Measurements from ENCODE around the gene PGAM2. TPM values are rescaled to one million over a fixed set of nuclear protein-coding genes. Genes with fewer than 3 reads are reported as not detected.

The PGAM2 gene
- total RNA-seq, 1 donor, result not detected

DNA sequence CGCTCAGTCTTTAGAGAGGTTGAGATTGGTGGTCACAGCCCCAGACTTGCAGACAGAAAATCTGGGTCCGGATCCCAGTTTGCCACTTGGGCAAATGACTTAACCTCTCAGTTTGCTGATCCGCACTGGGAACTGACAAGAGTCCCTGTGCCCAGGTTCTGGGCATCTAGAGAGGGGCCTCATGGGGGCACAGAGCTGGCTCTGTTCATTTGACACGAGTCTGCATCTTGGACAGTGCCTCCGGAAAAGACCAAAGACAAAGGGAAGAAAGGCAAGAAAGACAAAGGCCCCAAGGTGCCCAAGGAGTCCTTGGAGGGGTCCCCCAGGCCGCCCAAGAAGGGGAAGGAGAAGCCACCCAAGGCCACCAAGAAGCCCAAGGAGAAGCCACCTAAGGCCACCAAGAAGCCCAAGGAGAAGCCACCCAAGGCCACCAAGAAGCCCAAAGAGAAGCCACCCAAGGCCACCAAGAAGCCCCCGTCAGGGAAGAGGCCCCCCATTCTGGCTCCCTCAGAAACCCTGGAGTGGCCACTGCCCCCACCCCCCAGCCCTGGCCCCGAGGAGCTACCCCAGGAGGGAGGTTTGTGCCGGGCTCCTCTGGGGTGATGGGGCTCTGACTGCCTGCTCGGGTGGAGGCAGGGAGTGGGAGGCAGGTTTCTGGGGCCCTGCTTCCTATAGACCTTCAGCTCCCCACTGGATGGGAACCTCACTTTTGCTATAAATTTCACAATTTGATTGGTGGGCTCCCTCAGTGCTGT lies 41.1 kb upstream of the PGAM2 start:
- TF ChIP-seq CTCF (IDR thresholded peaks at IDR 0.05; ENCODE audit: insufficient read depth, low read length), result no peak
- H3K4me3 ChIP-seq (ENCODE audit: low read depth, low read length), result peak overlapping the region; percentile 95
- no peak for DNase-seq (ENCODE audit: low read depth)

DNA sequence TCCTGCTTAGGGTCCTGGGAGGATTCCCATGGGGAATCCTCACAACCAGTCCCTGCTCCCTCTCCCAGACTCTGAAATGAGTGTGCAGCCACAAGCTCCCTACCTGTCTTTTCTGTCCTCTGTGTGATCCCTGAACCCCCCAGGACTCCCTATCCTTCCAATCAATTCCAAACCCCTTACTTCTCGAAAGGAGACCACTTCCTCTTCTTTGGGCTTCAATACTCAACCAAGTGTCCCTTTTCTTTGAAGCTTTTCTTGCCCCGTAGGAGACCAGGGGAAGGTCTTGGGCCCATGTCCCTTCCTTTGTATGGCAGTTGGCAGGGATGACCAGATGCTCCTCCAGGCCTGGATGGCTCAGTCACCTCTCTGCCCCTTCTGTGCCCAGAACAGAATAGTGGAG lies 40.5 kb upstream of the PGAM2 start:
- peak overlapping the region; percentile 95 for H3K4me3 ChIP-seq (ENCODE audit: low read depth, low read length)
- no peak for DNase-seq (ENCODE audit: low read depth)

GRCh38 chr7:44104860-44105771 lies 39.7 kb upstream of the PGAM2 start:
- peak; percentile 76 for DNase-seq (ENCODE audit: low read depth)
- TF ChIP-seq CTCF (IDR thresholded peaks at IDR 0.05; ENCODE audit: insufficient read depth, low read length), result peak; percentile 19
- H3K4me3 ChIP-seq (ENCODE audit: low read depth, low read length), result peak overlapping the region; percentile 95

More for the DNA sequence above, 40.5 kb upstream of the PGAM2 start:
- TF ChIP-seq CTCF (IDR thresholded peaks at IDR 0.05; ENCODE audit: insufficient read depth, low read length), result no peak

- no peak for TF ChIP-seq CTCF (IDR thresholded peaks at IDR 0.05; ENCODE audit: insufficient read depth, low read length)
- peak; percentile 37 for DNase-seq (ENCODE audit: low read depth)
- H3K4me3 ChIP-seq (ENCODE audit: low read depth, low read length), result peak within 1 kb of the TSS; percentile 95
These were observed 38.8 kb upstream of the PGAM2 start, which contains the start of gene AEBP1 for GRCh38 chr7:44103923-44104859. AEBP1 (plus strand) TSS chr7:44104345; CDS start chr7:44104666, 321 bp downstream.

DNA sequence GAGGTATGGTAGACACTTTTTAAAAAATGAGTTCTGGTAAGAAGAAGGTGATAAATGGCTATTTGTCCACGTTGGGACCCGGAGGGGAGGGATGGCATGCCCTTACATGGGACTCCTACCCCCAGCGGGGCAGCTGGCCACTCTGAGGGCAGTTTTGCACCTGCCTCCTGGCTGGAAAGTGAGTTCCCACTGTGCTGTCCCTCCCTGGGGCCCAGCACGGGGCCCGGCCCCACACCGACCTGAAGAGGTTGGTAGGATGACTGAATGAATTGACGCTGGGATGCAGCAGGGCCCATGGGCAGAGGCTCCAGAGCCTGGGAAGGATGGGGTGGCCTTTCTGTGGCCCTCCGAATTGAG lies 38.2 kb upstream of the PGAM2 start:
- TF ChIP-seq CTCF (IDR thresholded peaks at IDR 0.05; ENCODE audit: insufficient read depth, low read length), result no peak
- no peak overlapping the region for H3K4me3 ChIP-seq (ENCODE audit: low read depth, low read length)
- DNase-seq (ENCODE audit: low read depth), result no peak

All from fibroblast of the aortic adventitia (primary cell).